Measurements from ENCODE around the gene THTPA. TPM values are rescaled to one million over a fixed set of nuclear protein-coding genes. Genes with fewer than 3 reads are reported as not detected.

Gene THTPA
- polyA plus RNA-seq, 1 donor from 2014 or later: 18.1 TPM

Other genes starting within 250 kb of the THTPA start
- gene BCL2L2, start 249.4 kb upstream of the THTPA start, polyA plus RNA-seq: 0.65 TPM
- gene PABPN1, start 234.8 kb upstream of the THTPA start, polyA plus RNA-seq: 127 TPM
- 0.49 TPM for gene SLC22A17, start 203.4 kb upstream of the THTPA start, polyA plus RNA-seq
- gene EFS, start 191.1 kb upstream of the THTPA start, polyA plus RNA-seq: not detected
- not detected for gene IL25, start 183.5 kb upstream of the THTPA start, polyA plus RNA-seq
- 0.80 TPM for gene CMTM5, start 179.2 kb upstream of the THTPA start, polyA plus RNA-seq
- gene MYH6, start 148.0 kb upstream of the THTPA start, polyA plus RNA-seq: not detected
- gene MYH7, start 120.6 kb upstream of the THTPA start, polyA plus RNA-seq: not detected
- gene NGDN, start 86.6 kb upstream of the THTPA start, polyA plus RNA-seq: 74.1 TPM
- 0.26 TPM for gene ZFHX2, start 4.5 kb upstream of the THTPA start, polyA plus RNA-seq
- 119 TPM for gene AP1G2, start 11.5 kb downstream of the THTPA start, polyA plus RNA-seq
- 0.15 TPM for gene JPH4, start 22.5 kb downstream of the THTPA start, polyA plus RNA-seq
- gene DHRS2, start 80.1 kb downstream of the THTPA start, polyA plus RNA-seq: not detected

Data from IgD-negative memory B cell (primary cell).